Right lobe of liver (tissue), 6 donors: ENCODE measurements around the gene SCUBE3. TPM values are rescaled to one million over a fixed set of nuclear protein-coding genes. Genes with fewer than 3 reads are reported as not detected.

Experiments
- ATAC-seq, 4 donors: fragments of 200-7000 bp; cut with Tn5 transposase; one replicate each; pipeline ENCODE4 v1.9.1; 2020; ENCODE audit warnings: mild to moderate bottlenecking in 4 of 4, moderate library complexity in 4 of 4
- DNase-seq, 3 donors: peaks; one replicate each; pipeline ENCODE4 v3.0.0-alpha.2; 2020
- H3K27ac ChIP-seq, 3 donors: fragments of 200-600 bp; one replicate each; pipeline ENCODE4 v1.8.0; 2022
- H3K27me3 ChIP-seq, 2 donors: fragments of 200-600 bp; one replicate each; pipeline ENCODE4 v1.8.0; 2022
- H3K36me3 ChIP-seq, 4 donors: fragments of 200-600 bp; sonication (generic) in 1 of 4; one replicate each; pipeline versions ENCODE4 v1.5.1 to v1.8.0; 2017 to 2022; ENCODE audit warnings: control low read depth in 1 of 4
- H3K4me1 ChIP-seq, 4 donors: fragments of 200-600 bp; sonication (generic) in 1 of 4; one replicate each; pipeline versions ENCODE4 v1.5.1 to v1.8.0; 2017 to 2022; ENCODE audit warnings: control low read depth in 1 of 4
- H3K4me3 ChIP-seq, 3 donors: fragments of 200-600 bp; one replicate each; pipeline ENCODE4 v1.8.0; 2022
- H3K9me3 ChIP-seq, 4 donors: fragments of 200-600 bp; sonication (generic) in 1 of 4; one replicate each; pipeline versions ENCODE4 v1.5.1 to v1.8.0; 2017 to 2022; ENCODE audit warnings: control low read depth in 1 of 4
- POLR2A ChIP-seq: fragments of 450-650 bp; IDR thresholded peaks from one replicate; pipeline ENCODE4 v1.6.1; 2017; ENCODE audit warnings: antibody characterized with exemption, mild to moderate bottlenecking
- WGBS: methylation state at CpG from one replicate; pipeline ENCODE4 v1.1.6; 2018; ENCODE audit warnings: low coverage, low lambda C conversion rate; ENCODE audit not compliant: insufficient coverage; ENCODE audit errors: missing lambda C conversion rate; 5-methylcytosine and 5-hydroxymethylcytosine counted together
- intact Hi-C, 2 donors: fragments of 100-400 bp; cut with DNase I; formaldehyde crosslinking; loops; one replicate each; pipeline versions ENCODE4 v1.11.2 to v1.14.1; 2022
- total RNA-seq, 6 experiments: library from RNA; depleted of rRNA in 2 of 6; stranded (reverse); fragments of >200 nt in 2 of 6; fragmentation: NEBNext Ultra II Directional in 3 of 6; extraction: Animal tissue kit (Norgen Biotek cat#: 25700) in 3 of 6; gene quantifications; one replicate each; pipeline versions ENCODE4 v1.1.0 to v1.2.4, GENCODE V29; 2016 to 2023
- TF ChIP-seq, protein P1 (sequence below), 4 donors: fragments of 200-600 bp in 3 of 4; fragments of 450-650 bp in 1 of 4; IDR thresholded peaks; one replicate each; pipeline versions ENCODE4 v1.5.1 to v1.8.0; 2016 to 2022; ENCODE audit warnings: antibody characterized with exemption in 4 of 4, mild to moderate bottlenecking in 2 of 4
- donor health status: DM: no; HTN: yes; CAD: no.
- donor health status: DM: no; HTN: no; CAD: no.
- donor health status: DM: no; HTN: no; CAD: no.
- donor health status: DM: no; HTN: yes; CAD: no.
- donor health status: DM: no; HTN: yes; CAD: no.

The SCUBE3 gene
- total RNA-seq, 6 experiments from 2014 or later: 0.05 to 0.11 (median 0.07) TPM; not detected in 2

DNA sequence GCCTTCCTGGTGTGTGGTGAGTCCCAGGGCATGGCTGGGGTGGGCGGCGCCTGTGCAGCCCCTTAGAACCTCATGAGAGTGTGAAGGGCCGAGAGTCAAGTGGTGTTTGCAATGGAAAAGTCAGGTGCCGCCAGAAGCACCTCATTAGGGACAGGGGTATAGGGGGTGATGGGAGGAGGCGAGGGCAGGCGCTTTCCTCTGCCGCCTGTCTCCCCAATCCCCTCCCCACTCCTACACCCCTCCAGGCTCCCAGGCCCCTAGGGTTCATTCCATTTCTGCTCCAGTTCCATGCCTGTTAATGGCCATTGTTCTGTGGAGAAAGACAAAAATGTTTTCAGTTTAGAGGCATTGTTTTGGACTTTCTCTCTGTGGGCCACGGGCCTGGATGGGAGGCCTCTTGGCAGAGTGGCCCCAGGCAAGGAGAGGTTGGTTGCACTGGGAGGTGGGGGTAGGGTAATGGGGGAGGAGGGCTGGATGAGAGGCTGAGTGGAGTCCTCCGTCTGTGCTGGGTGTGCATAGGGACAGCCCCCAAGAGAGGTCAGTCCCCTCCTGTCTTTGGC, 21.4 kb upstream of the SCUBE3 start:
- H3K27ac ChIP-seq: no peak overlapping the region
- no peak overlapping the region for H3K4me3 ChIP-seq
- no peak for DNase-seq
- no peaks in the 10 kb centered on the region for H3K27me3 ChIP-seq
- H3K36me3 ChIP-seq: no peaks in the 10 kb centered on the region
- 78% methylated on average over 4 of the region's 9 CpGs for WGBS
- TF ChIP-seq, protein P1, sequence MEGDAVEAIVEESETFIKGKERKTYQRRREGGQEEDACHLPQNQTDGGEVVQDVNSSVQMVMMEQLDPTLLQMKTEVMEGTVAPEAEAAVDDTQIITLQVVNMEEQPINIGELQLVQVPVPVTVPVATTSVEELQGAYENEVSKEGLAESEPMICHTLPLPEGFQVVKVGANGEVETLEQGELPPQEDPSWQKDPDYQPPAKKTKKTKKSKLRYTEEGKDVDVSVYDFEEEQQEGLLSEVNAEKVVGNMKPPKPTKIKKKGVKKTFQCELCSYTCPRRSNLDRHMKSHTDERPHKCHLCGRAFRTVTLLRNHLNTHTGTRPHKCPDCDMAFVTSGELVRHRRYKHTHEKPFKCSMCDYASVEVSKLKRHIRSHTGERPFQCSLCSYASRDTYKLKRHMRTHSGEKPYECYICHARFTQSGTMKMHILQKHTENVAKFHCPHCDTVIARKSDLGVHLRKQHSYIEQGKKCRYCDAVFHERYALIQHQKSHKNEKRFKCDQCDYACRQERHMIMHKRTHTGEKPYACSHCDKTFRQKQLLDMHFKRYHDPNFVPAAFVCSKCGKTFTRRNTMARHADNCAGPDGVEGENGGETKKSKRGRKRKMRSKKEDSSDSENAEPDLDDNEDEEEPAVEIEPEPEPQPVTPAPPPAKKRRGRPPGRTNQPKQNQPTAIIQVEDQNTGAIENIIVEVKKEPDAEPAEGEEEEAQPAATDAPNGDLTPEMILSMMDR (IDR thresholded peaks at IDR 0.05): no peak
- no peaks in the 10 kb centered on the region for H3K9me3 ChIP-seq
- H3K4me1 ChIP-seq: no peaks in the 10 kb centered on the region
- peak in 1 of 4 donors; percentile 21 for ATAC-seq
- intact Hi-C loops: no loop called here

DNA sequence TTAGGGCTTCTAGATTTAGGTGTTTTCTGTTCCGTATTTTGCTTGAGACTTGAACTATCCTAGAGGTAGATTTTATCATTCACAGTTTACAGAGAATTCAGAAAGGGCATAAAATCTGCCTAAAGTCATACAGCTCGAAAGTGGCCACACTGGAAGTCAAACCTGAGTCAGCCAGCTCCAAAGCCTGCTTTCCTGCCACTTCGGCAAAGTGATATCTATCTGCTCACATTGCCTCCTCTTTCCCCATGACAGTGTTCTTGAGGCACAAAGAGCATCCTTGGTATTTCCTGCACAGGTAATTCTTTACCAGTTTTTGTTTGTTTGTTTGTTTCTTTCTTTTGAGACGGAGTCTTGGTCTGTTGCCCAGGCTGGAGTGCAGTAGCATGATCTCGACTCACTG, 19.4 kb upstream of the SCUBE3 start:
- DNase-seq (no peak), ATAC-seq (no peak)
- Histone ChIP-seq H3K4me3 (no peak overlapping the region), H3K27ac (no peak overlapping the region), H3K36me3 (no peaks in the 10 kb centered on the region), H3K4me1 (no peaks in the 10 kb centered on the region), H3K9me3 (no peaks in the 10 kb centered on the region), H3K27me3 (no peaks in the 10 kb centered on the region)
- TF ChIP-seq, protein P1 (IDR thresholded peaks at IDR 0.05): no peak
- no peak for TF ChIP-seq POLR2A
- 85% methylated on average over 5 of the region's 5 CpGs for WGBS
- intact Hi-C loops: no loop called here

DNA sequence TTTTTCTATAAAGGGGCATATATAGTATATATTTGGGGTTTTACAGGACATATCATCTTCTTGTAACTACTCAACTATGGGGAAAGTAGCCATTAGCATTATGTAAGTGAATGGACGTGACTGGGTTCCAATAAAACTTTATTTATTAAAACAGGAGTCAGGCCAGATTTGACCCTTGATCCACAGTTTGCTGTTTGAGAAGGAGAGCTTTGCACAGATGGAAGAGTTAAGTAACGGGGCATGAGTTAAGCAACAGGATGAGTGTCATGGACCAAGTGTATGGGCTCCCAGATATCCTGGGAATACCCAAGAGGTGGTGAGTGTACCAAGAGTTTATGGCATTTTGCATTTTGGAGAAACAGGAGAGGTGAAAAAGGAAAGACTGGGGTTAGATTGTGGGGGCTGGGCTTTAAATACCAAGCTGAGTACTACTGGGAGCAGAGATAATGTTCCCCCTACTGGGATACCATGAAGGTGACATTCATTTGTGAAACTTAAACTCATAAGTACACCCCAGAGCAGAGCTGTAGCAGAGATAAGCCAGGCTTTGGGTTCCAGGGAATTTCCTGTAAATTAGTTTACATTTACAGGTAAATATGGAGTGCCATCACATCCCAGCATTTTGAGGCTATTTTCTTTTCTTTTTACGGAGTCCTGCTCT, 18.5 kb upstream of the SCUBE3 start:
- H3K4me3 ChIP-seq: no peak overlapping the region
- H3K27me3 ChIP-seq: no peaks in the 10 kb centered on the region
- DNase-seq (no peak), ATAC-seq (no peak)
- no peaks in the 10 kb centered on the region for H3K9me3 ChIP-seq
- no peak overlapping the region for H3K27ac ChIP-seq
- no peak for TF ChIP-seq POLR2A
- TF ChIP-seq, protein P1 (IDR thresholded peaks at IDR 0.05): no peak
- intact Hi-C loops: no loop called here
- WGBS: 65% methylated on average over 3 of the region's 3 CpGs
- no peaks in the 10 kb centered on the region for H3K4me1 ChIP-seq
- no peaks in the 10 kb centered on the region for H3K36me3 ChIP-seq

DNA sequence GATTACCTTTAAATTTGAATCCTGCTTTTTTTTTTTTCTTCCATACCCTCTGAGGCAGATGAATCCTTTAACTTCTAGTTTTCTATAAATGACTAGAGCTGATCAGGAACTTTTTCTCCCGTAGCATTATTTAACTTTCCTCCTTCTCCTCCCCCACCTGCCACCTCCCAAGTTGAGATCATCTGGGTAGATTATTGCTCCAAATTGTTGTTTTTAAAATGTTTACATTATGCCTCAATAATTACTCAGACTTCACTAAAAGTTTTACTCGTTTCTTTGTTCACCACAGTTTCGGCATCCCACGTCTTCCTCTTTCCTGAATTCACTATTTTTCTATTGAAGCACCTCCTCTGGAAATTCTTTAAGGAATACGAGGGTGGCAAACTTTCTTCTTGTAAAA, 16.6 kb upstream of the SCUBE3 start:
- intact Hi-C loops: no loop called here
- no peak for ATAC-seq
- whole genome bisulfite sequencing: 83% methylated on average over 5 of the region's 5 CpGs
- Histone ChIP-seq H3K27ac (no peak overlapping the region), H3K27me3 (no peaks in the 10 kb centered on the region), H3K9me3 (no peaks in the 10 kb centered on the region), H3K4me1 (no peaks in the 10 kb centered on the region), H3K36me3 (no peaks in the 10 kb centered on the region), H3K4me3 (no peak overlapping the region)
- DNase-seq: no peak
- TF ChIP-seq, protein P1 (IDR thresholded peaks at IDR 0.05): no peak
- no peak for TF ChIP-seq POLR2A
